ENCODE measurements around the gene LRRC8E. TPM values are rescaled to one million over a fixed set of nuclear protein-coding genes. Genes with fewer than 3 reads are reported as not detected.

LRRC8E gene
- total and polyA plus RNA-seq, 10 of the 15 experiments (the other 5 are each of a cell fraction or from before 2014, with no cell fraction given) = 0.04 to 0.32 (median 0.25) TPM; not detected in 7

DNA sequence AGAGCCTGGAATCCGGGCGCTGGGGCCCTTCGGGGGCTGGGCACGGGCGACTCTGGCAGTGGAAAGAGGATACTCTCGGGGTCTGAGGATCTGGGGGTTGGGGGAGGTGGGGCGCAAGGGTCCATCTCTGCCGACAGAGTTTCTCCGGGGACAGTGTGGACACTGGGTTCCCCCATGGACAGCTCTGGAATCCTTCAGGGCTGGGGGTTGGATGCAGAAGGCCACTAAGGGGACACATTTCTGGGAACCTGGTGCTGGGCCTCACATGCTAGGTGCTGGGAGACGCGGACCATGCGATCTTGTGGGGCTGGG is 28.6 kb downstream of the LRRC8E start:
- Histone ChIP-seq H4K20me1 (ENCODE audit: control insufficient read depth, insufficient read depth) (no peaks in the 10 kb centered on the region), H2AFZ (ENCODE audit: control insufficient read depth, low read depth, low read length) (no peak overlapping the region), H3K9ac (ENCODE audit: control insufficient read depth, insufficient read depth, low read length) (no peak overlapping the region), H3K9me3 (replicated peaks; ENCODE audit: control insufficient read depth, insufficient read depth, low read length) (no peaks in the 10 kb centered on the region; the same call in 2 of the 3 replicates), H3K4me1 (ENCODE audit: control insufficient read depth, insufficient read depth, low read length) (peaks cover 11% of the 10 kb centered on the region), H3K4me3 (no peak overlapping the region), H3K27ac (ENCODE audit: control insufficient read depth, insufficient read depth) (no peak overlapping the region), H3K4me2 (ENCODE audit: control insufficient read depth, insufficient read depth) (no peak overlapping the region; the same call in 1 of the 2 replicates), H3K27me3 (replicated peaks in 1 of 2; ENCODE audit: control insufficient read depth in 2 of 2, insufficient read depth in 2 of 2, low read length in 1 of 2) (peaks cover 8 to 21% of the 10 kb centered on the region in 2 experiments), H3K79me2 (ENCODE audit: control insufficient read depth, insufficient read depth, low read length) (no peaks in the 10 kb centered on the region), H3K36me3 (ENCODE audit: control insufficient read depth in 2 of 2, insufficient read depth in 2 of 2, low read length in 1 of 2) (peaks cover 0 to 7% of the 10 kb centered on the region in 2 experiments; a peak in 3 of 4 replicates)
- ChIA-PET RAD21 (ENCODE audit: unreplicated experiment) (no interaction called here), POLR2A (interaction anchor here (0.7 kb wide), 1 partner anchor 12 kb away, joined by 3 read pairs; no protein-coding TSS in a partner anchor), CTCF (interaction anchor here (0.6 kb wide), 1 partner anchor 29 kb away, joined by 3 read pairs; no protein-coding TSS in a partner anchor), SMC1A (ENCODE audit: uncharacterized antibody, unreplicated experiment) (no interaction called here)
- no TSS peak for BruUV-seq (replicated peaks)
- FAIRE-seq (no peak), DNase-seq (ENCODE audit: low read depth, low spot score) (no peak), ATAC-seq (no peak)
- 15% methylated on average over 10 of the region's 12 CpGs for WGBS (ENCODE audit: insufficient coverage, insufficient replicate concordance, low lambda C conversion rate, missing lambda C conversion rate)
- intact Hi-C loops (cut with micrococcal nuclease; ENCODE audit: unreplicated experiment) (no loop called here), in situ Hi-C loops (cut with MboI) (no loop called here)
- no peak for TF ChIP-seq SMAD5 (IDR thresholded peaks at IDR 0.05; ENCODE audit: low read depth)
- no peak for TF ChIP-seq CHD2 (IDR thresholded peaks at IDR 0.05; ENCODE audit: borderline replicate concordance, low read depth, low read length)
- no peak for TF ChIP-seq NFIC (IDR thresholded peaks at IDR 0.05; ENCODE audit: low read depth, low read length)
- TF ChIP-seq LARP7 (IDR thresholded peaks at IDR 0.05) = no peak
- TF ChIP-seq CBX3 (IDR thresholded peaks at IDR 0.05; ENCODE audit: borderline replicate concordance, low read depth) = no peak
- TF ChIP-seq STAT3 (IDR thresholded peaks at IDR 0.05; ENCODE audit: low read depth, low read length) = no peak
- no peak for TF ChIP-seq GATAD2B (conservative IDR thresholded peaks at IDR 0.05; ENCODE audit: low read depth)
- no peak for TF ChIP-seq PAX5 (IDR thresholded peaks at IDR 0.05; ENCODE audit: borderline replicate concordance, low read depth, low read length)
- TF ChIP-seq SUPT20H (IDR thresholded peaks at IDR 0.05; ENCODE audit: borderline replicate concordance, control insufficient read depth, low read depth, low read length) = no peak
